Ishikawa (cell line): ENCODE data around the gene IFI30.

Experiments
- CEBPB ChIP-seq: IDR thresholded peaks from 2 replicates; pipeline ENCODE4 v1.6.1; 2012
- EP300 ChIP-seq: IDR thresholded peaks from 2 replicates; pipeline ENCODE4 v1.6.1; 2012; ENCODE audit warnings: borderline replicate concordance
- FOXM1 ChIP-seq: IDR thresholded peaks from 2 replicates; pipeline ENCODE4 v1.6.1; 2012; ENCODE audit warnings: low read depth, borderline replicate concordance
- NFIC ChIP-seq: IDR thresholded peaks from 2 replicates; pipeline ENCODE4 v1.6.1; 2012
- TF ChIP-seq, protein P1 (sequence below): IDR thresholded peaks from 2 replicates; pipeline ENCODE4 v1.6.1; 2012; ENCODE audit warnings: low read depth, mild to moderate bottlenecking
- TF ChIP-seq, protein P2 (sequence below): IDR thresholded peaks from 2 replicates; pipeline ENCODE4 v1.6.1; 2012
- TF ChIP-seq, protein P3 (sequence below): IDR thresholded peaks from 2 replicates; pipeline ENCODE4 v1.6.1; 2012

DNA sequence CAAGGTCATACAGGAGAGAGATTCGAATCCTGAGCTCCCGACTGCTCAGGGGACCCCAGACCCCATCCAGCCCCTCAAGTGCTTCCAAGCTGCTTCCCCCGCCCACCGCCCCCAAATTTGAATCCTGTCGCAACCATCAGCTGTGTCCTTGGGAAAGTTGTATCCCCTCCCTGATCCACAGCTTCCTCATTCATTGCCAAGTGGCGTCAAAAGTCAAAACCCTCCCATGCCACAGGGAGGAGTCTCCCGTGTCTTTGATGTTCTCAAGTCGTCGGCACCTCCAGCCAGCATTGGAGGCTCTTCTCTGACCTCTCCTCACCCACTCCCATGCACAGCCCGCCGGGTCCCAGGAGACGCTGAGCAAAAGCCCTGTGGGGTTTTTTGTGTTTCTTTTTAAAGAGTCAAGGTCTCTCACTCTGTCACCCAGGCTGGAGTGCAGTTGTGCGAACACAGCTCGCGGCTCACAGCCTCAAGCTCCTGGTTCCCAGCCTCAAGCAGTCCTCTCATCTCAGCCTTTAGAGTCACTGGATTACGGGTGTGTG lies 2.8 kb upstream of the IFI30 start:
- no peak for TF ChIP-seq NFIC
- TF ChIP-seq CEBPB, result no peak
- no peak for TF ChIP-seq FOXM1
- TF ChIP-seq, protein P1, sequence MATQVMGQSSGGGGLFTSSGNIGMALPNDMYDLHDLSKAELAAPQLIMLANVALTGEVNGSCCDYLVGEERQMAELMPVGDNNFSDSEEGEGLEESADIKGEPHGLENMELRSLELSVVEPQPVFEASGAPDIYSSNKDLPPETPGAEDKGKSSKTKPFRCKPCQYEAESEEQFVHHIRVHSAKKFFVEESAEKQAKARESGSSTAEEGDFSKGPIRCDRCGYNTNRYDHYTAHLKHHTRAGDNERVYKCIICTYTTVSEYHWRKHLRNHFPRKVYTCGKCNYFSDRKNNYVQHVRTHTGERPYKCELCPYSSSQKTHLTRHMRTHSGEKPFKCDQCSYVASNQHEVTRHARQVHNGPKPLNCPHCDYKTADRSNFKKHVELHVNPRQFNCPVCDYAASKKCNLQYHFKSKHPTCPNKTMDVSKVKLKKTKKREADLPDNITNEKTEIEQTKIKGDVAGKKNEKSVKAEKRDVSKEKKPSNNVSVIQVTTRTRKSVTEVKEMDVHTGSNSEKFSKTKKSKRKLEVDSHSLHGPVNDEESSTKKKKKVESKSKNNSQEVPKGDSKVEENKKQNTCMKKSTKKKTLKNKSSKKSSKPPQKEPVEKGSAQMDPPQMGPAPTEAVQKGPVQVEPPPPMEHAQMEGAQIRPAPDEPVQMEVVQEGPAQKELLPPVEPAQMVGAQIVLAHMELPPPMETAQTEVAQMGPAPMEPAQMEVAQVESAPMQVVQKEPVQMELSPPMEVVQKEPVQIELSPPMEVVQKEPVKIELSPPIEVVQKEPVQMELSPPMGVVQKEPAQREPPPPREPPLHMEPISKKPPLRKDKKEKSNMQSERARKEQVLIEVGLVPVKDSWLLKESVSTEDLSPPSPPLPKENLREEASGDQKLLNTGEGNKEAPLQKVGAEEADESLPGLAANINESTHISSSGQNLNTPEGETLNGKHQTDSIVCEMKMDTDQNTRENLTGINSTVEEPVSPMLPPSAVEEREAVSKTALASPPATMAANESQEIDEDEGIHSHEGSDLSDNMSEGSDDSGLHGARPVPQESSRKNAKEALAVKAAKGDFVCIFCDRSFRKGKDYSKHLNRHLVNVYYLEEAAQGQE, result no peak
- TF ChIP-seq EP300, result no peak
- TF ChIP-seq, protein P2, sequence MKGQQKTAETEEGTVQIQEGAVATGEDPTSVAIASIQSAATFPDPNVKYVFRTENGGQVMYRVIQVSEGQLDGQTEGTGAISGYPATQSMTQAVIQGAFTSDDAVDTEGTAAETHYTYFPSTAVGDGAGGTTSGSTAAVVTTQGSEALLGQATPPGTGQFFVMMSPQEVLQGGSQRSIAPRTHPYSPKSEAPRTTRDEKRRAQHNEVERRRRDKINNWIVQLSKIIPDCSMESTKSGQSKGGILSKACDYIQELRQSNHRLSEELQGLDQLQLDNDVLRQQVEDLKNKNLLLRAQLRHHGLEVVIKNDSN, result no peak
- TF ChIP-seq, protein P3, sequence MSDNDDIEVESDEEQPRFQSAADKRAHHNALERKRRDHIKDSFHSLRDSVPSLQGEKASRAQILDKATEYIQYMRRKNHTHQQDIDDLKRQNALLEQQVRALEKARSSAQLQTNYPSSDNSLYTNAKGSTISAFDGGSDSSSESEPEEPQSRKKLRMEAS, result no peak
